Tibial nerve (tissue), 4 donors: ENCODE measurements around the gene MUC16.

ENCODE experiments used
- CTCF ChIP-seq, 5 experiments: fragments of 200-600 bp in 3 of 5; fragments of 450-650 bp in 2 of 5; sonication (generic) in 3 of 5; IDR thresholded peaks; one replicate each; pipeline ENCODE4 v1.5.1; 2016 to 2019; ENCODE audit warnings: antibody characterized with exemption in 5 of 5, mild to moderate bottlenecking in 3 of 5, moderate library complexity in 2 of 5
- EP300 ChIP-seq, 2 donors: sonication (generic); formaldehyde crosslinking; IDR thresholded peaks; one replicate each; pipeline ENCODE4 v1.6.1; 2017; ENCODE audit warnings: antibody characterized with exemption in 2 of 2, mild to moderate bottlenecking in 1 of 2

GRCh38 chr19:9010693-9011092, 484 bp upstream of the MUC16 start:
- no peak for TF ChIP-seq CTCF (IDR thresholded peaks at IDR 0.05)
- no peak for TF ChIP-seq EP300 (IDR thresholded peaks at IDR 0.05)
